HCT116 (cell line): ENCODE results near the gene MED16. TPM values are rescaled to one million over a fixed set of nuclear protein-coding genes. Genes with fewer than 3 reads are reported as not detected.

ENCODE experiments used
- ATAC-seq: fragments of 200-7000 bp; cut with Tn5 transposase; 2 replicates; pipeline ENCODE4 v1.9.1; 2020; ENCODE audit warnings: mild to moderate bottlenecking, moderate library complexity
- BruUV-seq: library from RNA; stranded (reverse); fragments of 400-500 nt; replicated peaks from 2 replicates; lab custom pipeline; 2021; lab: Mats Ljungman, UMichigan
- CTCF ChIA-PET: fragments of 300-600 bp; sonication (Branson Sonifier 250); formaldehyde crosslinking; loops from one replicate; lab custom pipeline; 2021; ENCODE audit warnings: antibody characterized with exemption; lab: Charles Lee
- POLR2A ChIA-PET: fragments of 300-600, 350-600 bp; sonication (Branson Sonifier 250); formaldehyde crosslinking; loops from one replicate; lab custom pipeline; 2021; ENCODE audit warnings: antibody characterized with exemption; lab: Charles Lee
- RAD21 ChIA-PET, 2 experiments: fragments of 300-600 bp; sonication (Branson Sonifier 250); formaldehyde crosslinking; loops; one replicate each; lab custom pipeline; 2023; ENCODE audit warnings: low total read pairs in 2 of 2; ENCODE audit not compliant: uncharacterized antibody in 2 of 2, unreplicated experiment in 2 of 2, low non-redundant PET in 1 of 2; lab: Charles Lee
- DNase-seq: peaks from one replicate; pipeline ENCODE4 v3.0.0-alpha.2; 2010; ENCODE audit warnings: low read depth, low spot score
- H2AFZ ChIP-seq: fragments of 200-600 bp; shearing (Covaris generic), sonication (generic); 2 replicates; pipeline ENCODE4 v1.6.1; 2017; ENCODE audit warnings: low read depth, mixed run types, mixed read lengths, antibody characterized with exemption, low read length; ENCODE audit not compliant: poor library complexity, severe bottlenecking
- H3K27ac ChIP-seq: 2 replicates; pipeline ENCODE4 v1.5.1; 2012; ENCODE audit warnings: low read depth, low read length
- H3K27me3 ChIP-seq: fragments of 200-600 bp; sonication (generic); 2 replicates; pipeline ENCODE4 v1.6.1; 2016; ENCODE audit warnings: mixed run types, low read length, mixed read lengths; ENCODE audit not compliant: insufficient read depth
- H3K36me3 ChIP-seq, 2 experiments: fragments of 200-500 bp in 1 of 2; fragments of 200-600 bp in 1 of 2; sonication (Bioruptor generic) in 1 of 2; sonication (generic) in 1 of 2; 2 replicates each; pipeline versions ENCODE4 v1.5.1 to v1.6.1; 2014 to 2016; ENCODE audit warnings: low read length in 2 of 2, inconsistent platforms in 1 of 2, mixed read lengths in 1 of 2, mixed run types in 1 of 2; ENCODE audit not compliant: insufficient read depth in 2 of 2, control insufficient read depth in 1 of 2
- H3K4me1 ChIP-seq, 2 experiments: fragments of 200-600 bp in 1 of 2; sonication (generic) in 1 of 2; 2 replicates each; pipeline versions ENCODE4 v1.5.1 to v1.6.1; 2012 to 2017; ENCODE audit warnings: low read length in 2 of 2, inconsistent platforms in 1 of 2, mild to moderate bottlenecking in 1 of 2, mixed read lengths in 1 of 2, mixed run types in 1 of 2, moderate library complexity in 1 of 2; ENCODE audit not compliant: insufficient read depth in 2 of 2, control insufficient read depth in 1 of 2
- H3K4me2 ChIP-seq: fragments of 200-600 bp; sonication (generic); 2 replicates; pipeline ENCODE4 v1.6.1; 2017; ENCODE audit warnings: mixed run types, low read length, mixed read lengths
- H3K4me3 ChIP-seq, 2 experiments: fragments of 200-600 bp in 1 of 2; sonication (generic) in 1 of 2; replicated peaks in 1 of 2; 2 replicates each; pipeline ENCODE4 v1.5.1; 2011 to 2016; ENCODE audit warnings: low read length in 2 of 2, control low read depth in 1 of 2, low read depth in 1 of 2, mild to moderate bottlenecking in 1 of 2, mixed read lengths in 1 of 2, mixed run types in 1 of 2
- H3K79me2 ChIP-seq: fragments of 200-600 bp; sonication (generic); 2 replicates; pipeline ENCODE4 v1.6.1; 2017; ENCODE audit warnings: mild to moderate bottlenecking, mixed run types, low read length, moderate library complexity, mixed read lengths; ENCODE audit not compliant: insufficient read depth
- H3K9ac ChIP-seq: fragments of 200-600 bp; sonication (generic); 2 replicates; pipeline ENCODE4 v1.6.1; 2016; ENCODE audit warnings: low read length, mixed read lengths
- H3K9me2 ChIP-seq: fragments of 200-600 bp; sonication (generic), shearing (Covaris generic); 2 replicates; pipeline ENCODE4 v1.6.1; 2017; ENCODE audit warnings: mixed run types, mild to moderate bottlenecking, moderate library complexity; ENCODE audit not compliant: insufficient read depth
- H3K9me3 ChIP-seq, 2 experiments: fragments of 200-500 bp in 1 of 2; fragments of 200-600 bp in 1 of 2; sonication (Bioruptor generic) in 1 of 2; sonication (generic) in 1 of 2; 2 replicates each; pipeline ENCODE4 v1.6.1; 2014 to 2017; ENCODE audit warnings: low read length in 2 of 2, mixed read lengths in 2 of 2, inconsistent platforms in 1 of 2, low read depth in 1 of 2, mild to moderate bottlenecking in 1 of 2, mixed run types in 1 of 2, moderate library complexity in 1 of 2; ENCODE audit not compliant: control insufficient read depth in 1 of 2, insufficient read depth in 1 of 2
- H4K20me1 ChIP-seq: fragments of 200-600 bp; sonication (generic), shearing (Covaris generic); 2 replicates; pipeline ENCODE4 v1.6.1; 2017; ENCODE audit warnings: mixed run types, mild to moderate bottlenecking, moderate library complexity; ENCODE audit not compliant: insufficient read depth
- ATF3 ChIP-seq: IDR thresholded peaks from 2 replicates; pipeline ENCODE4 v1.6.1; 2012
- CBX3 ChIP-seq: IDR thresholded peaks from 2 replicates; pipeline ENCODE4 v1.6.1; 2012; ENCODE audit warnings: low read depth
- CEBPB ChIP-seq: IDR thresholded peaks from 2 replicates; pipeline ENCODE4 v1.6.1; 2012; ENCODE audit warnings: low read depth
- CTCF ChIP-seq, 3 experiments: fragments of 200-600 bp in 1 of 3; sonication (generic) in 1 of 3; IDR thresholded peaks in 2 of 3; conservative IDR thresholded peaks in 1 of 3; 2 replicates each; pipeline ENCODE4 v1.5.1; 2012 to 2017; ENCODE audit warnings: low read depth in 2 of 3, low read length in 2 of 3, antibody characterized with exemption in 1 of 3, borderline replicate concordance in 1 of 3, control low read depth in 1 of 3, mild to moderate bottlenecking in 1 of 3, mixed read lengths in 1 of 3, mixed run types in 1 of 3, moderate library complexity in 1 of 3; ENCODE audit not compliant: insufficient read depth in 1 of 3
- EGR1 ChIP-seq: IDR thresholded peaks from 2 replicates; pipeline ENCODE4 v1.6.1; 2012; ENCODE audit warnings: low read depth
- EZH2phosphoT487 ChIP-seq: fragments of 200-600 bp; IDR thresholded peaks from 2 replicates; pipeline ENCODE4 v1.6.1; 2018; ENCODE audit warnings: antibody characterized with exemption, borderline replicate concordance
- FOSL1 ChIP-seq: IDR thresholded peaks from 2 replicates; pipeline ENCODE4 v1.6.1; 2012; ENCODE audit warnings: low read depth
- MAX ChIP-seq: IDR thresholded peaks from 2 replicates; pipeline ENCODE4 v1.6.1; 2012
- POLR2A ChIP-seq: IDR thresholded peaks from 2 replicates; pipeline ENCODE4 v1.7.0; 2011; ENCODE audit warnings: borderline replicate concordance; ENCODE audit not compliant: insufficient read depth, insufficient read length; ENCODE audit errors: extremely low read depth
- POLR2AphosphoS5 ChIP-seq: IDR thresholded peaks from 2 replicates; pipeline ENCODE4 v1.6.1; 2011; ENCODE audit warnings: mild to moderate bottlenecking, low read depth, low read length, moderate library complexity
- SIN3A ChIP-seq: IDR thresholded peaks from 2 replicates; pipeline ENCODE4 v1.6.1; 2012; ENCODE audit warnings: low read depth
- YY1 ChIP-seq: IDR thresholded peaks from 2 replicates; pipeline ENCODE4 v1.6.1; 2011; ENCODE audit warnings: low read length, low read depth, moderate library complexity, mild to moderate bottlenecking; ENCODE audit not compliant: insufficient replicate concordance; ENCODE audit errors: extremely low read depth
- ZFX ChIP-seq: fragments of 450-650 bp; IDR thresholded peaks from 2 replicates; pipeline ENCODE4 v1.6.1; 2017
- intact Hi-C: fragments of 100-400 bp; cut with micrococcal nuclease; formaldehyde crosslinking; loops from 2 replicates; pipeline ENCODE4 v1.10.0; 2022
- total RNA-seq: library from RNA; stranded (reverse); gene quantifications from one replicate; pipeline ENCODE4 v1.2.1, GENCODE V29; 2021; ENCODE audit not compliant: unreplicated experiment

Gene MED16
- total RNA-seq, 1 experiment from 2014 or later: 73.6 TPM

DNA sequence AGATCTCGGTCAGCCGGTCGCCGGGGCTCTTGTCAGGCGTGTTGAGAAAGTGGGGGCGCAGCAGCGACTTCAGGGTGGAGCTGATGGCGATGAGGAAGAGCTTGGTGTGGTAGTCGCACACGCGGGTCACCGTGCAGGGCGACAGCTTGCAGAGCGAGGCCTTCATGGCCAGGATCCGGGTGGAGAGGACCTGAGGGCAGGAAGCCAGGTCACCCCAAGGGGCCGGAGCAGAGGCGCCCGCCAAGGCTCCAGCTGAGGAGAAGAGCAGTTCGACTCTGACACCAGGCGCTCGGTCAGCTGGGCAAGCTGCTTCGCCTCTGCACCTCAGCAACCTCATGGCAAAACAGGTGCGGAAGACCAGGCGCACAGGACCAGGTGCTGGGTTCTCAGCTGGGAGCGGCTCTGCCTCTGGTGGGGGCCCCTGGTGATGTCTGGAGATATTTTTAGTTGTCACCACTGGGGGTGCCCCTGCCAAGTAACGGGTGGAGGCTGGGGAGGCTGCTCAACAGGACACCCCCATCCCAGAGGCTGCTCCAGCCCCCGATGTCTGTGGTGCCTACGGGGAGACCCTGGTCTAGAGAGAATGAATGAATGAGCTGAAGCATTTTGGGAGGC is 17.6 kb downstream of the MED16 start:
- H3K27me3 ChIP-seq: no peaks in the 10 kb centered on the region
- TF ChIP-seq POLR2AphosphoS5: peak; percentile 36
- no peak for TF ChIP-seq POLR2A
- TF ChIP-seq EZH2phosphoT487: no peak
- no peak overlapping the region; the same call in 1 of the 2 replicates for H3K27ac ChIP-seq
- no peak for ATAC-seq
- no peaks in the 10 kb centered on the region for H3K79me2 ChIP-seq
- H3K36me3 ChIP-seq: peaks cover 4 to 10% of the 10 kb centered on the region in 2 experiments; a peak in 2 of 4 replicates
- no peaks in the 10 kb centered on the region for H4K20me1 ChIP-seq
- no peak overlapping the region for H2AFZ ChIP-seq
- BruUV-seq: no TSS peak
- no peaks in the 10 kb centered on the region for H3K9me2 ChIP-seq
- ChIA-PET RAD21 (interaction anchor here in 1 of 2 experiments (0.6 kb wide), 1 partner anchor 18 kb away, joined by 3 read pairs; no protein-coding TSS in a partner anchor), POLR2A (no interaction called here), CTCF (interaction anchor here (0.6 kb wide), 1 partner anchor 108 kb away, joined by 4 read pairs; no protein-coding TSS in a partner anchor)
- H3K4me2 ChIP-seq: no peak overlapping the region
- no peaks in the 10 kb centered on the region for H3K9me3 ChIP-seq
- H3K4me3 ChIP-seq: no peak overlapping the region
- H3K4me1 ChIP-seq: peaks cover 9 to 18% of the 10 kb centered on the region in 2 experiments
- intact Hi-C loops: no loop called here
- no peak overlapping the region for H3K9ac ChIP-seq
- DNase-seq: no peak

DNA sequence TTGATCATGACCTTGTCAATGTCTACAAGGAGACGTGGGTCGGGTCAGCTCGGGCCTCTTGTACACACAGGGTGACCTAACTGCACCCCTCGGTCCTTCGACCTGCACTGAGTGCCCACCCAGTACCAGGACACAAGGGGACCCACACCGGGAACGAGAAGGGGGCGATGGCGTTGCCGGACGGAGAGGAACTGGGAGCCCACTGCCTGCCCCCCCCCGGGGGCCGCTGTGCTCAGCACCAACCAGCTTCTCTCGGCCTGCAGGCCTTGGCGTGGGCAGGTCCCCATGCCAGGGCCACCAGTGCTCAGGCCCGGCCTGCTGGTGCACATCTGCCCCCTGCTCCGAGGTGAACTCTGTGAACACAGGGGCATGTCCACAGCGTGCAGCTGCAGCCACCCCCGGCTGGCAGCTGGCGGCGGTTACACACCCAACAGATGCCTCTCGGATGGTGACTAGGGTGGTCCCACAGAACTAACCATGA is 19.4 kb downstream of the MED16 start:
- Histone ChIP-seq H4K20me1 (no peaks in the 10 kb centered on the region), H2AFZ (no peak overlapping the region), H3K27ac (peak overlapping the region; percentile 29; the same call in 1 of the 2 replicates), H3K9me2 (no peaks in the 10 kb centered on the region), H3K4me2 (peak overlapping the region; percentile 28; the same call in 1 of the 2 replicates), H3K36me3 (peaks cover 5 to 18% of the 10 kb centered on the region in 2 experiments; a peak in 2 of 4 replicates), H3K27me3 (no peaks in the 10 kb centered on the region), H3K79me2 (no peaks in the 10 kb centered on the region), H3K4me1 (peaks cover 19 to 34% of the 10 kb centered on the region in 2 experiments), H3K9me3 (no peaks in the 10 kb centered on the region), H3K9ac (no peak overlapping the region), H3K4me3 (no peak overlapping the region)
- intact Hi-C loops: no loop called here
- no TSS peak for BruUV-seq
- POLR2A ChIA-PET: no interaction called here
- CTCF ChIA-PET: interaction anchor here (0.5 kb wide), 1 partner anchor 363 kb away, joined by 3 read pairs; no protein-coding TSS in a partner anchor
- DNase-seq (no peak), ATAC-seq (no peak)
- RAD21 ChIA-PET: no interaction called here
- TF ChIP-seq FOSL1 (no peak), CBX3 (no peak), EZH2phosphoT487 (no peak), MAX (no peak), POLR2AphosphoS5 (no peak), CEBPB (no peak), CTCF (IDR thresholded peaks at IDR 0.05 in 2 of 3, conservative IDR thresholded peaks at IDR 0.05 in 1 of 3; ENCODE audit: borderline replicate concordance in 1 of 3, insufficient read depth in 1 of 3, low read depth in 2 of 3, low read length in 2 of 3) (no peak), ATF3 (no peak), EGR1 (no peak), ZFX (no peak), YY1 (no peak), SIN3A (no peak)
